ENCODE measurements around the gene ANKH. TPM values are rescaled to one million over a fixed set of nuclear protein-coding genes. Genes with fewer than 3 reads are reported as not detected.

Gene ANKH
- total and polyA plus RNA-seq, 8 donors: 3.6 to 115 (median 14.3) TPM

DNA sequence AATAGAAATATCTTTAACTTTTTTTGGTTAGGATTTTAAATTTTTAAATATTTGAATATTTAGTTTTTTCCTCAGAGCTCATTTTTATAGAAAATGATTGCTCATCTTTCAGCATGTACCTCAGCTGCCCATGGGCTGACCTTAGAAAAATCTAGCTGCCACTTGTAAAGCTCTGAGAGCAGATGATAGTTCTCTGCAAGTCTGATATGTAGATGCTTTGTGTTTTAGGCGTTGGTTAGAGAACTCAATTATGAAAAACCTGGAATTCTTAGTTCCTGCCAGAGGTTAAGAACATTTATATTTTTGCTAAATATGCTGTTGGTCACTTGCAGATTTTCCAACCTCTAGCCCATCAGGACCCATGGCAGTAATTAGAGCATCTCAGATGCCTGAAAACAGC lies 192.0 kb downstream of the ANKH start:
- Histone ChIP-seq H3K9me3 (no peaks in the 10 kb centered on the region), H3K36me3 (peaks cover 29 to 70% (median 58%) of the 10 kb centered on the region in 4 donors)
- intact Hi-C loops (cut with DNase I; ENCODE audit: low total_unique reads): no loop called here

DNA sequence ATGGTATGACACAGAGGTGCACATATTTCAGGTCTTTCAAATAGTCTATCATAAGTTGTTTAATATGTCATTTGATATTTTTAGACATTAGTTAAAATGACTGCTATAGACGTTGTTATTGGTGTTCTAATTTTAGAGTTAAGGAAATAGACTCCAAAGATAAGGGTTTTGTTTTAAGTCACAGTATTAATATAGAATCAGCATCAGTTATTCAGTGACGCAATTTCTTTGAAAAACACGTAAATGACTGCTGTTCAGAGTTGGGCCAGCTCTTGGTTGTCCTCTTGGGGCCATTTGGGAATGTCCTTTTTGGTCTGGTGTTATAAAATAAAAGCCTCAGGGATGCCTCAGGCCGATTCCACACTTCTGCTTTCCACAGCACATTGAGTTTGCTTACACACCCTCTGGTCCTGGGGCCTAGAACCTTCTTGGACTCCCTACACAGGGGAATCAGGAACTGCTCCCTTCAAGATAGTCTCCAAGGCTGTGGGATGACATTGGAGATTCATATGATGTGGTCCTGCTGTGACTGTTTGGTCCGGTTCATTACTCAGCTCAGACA lies 192.7 kb downstream of the ANKH start:
- Histone ChIP-seq H3K4me3 (no peak overlapping the region), H3K36me3 (peaks cover 29 to 70% (median 55%) of the 10 kb centered on the region in 4 donors), H3K9me3 (no peaks in the 10 kb centered on the region), H3K4me1 (peaks cover 8 to 38% (median 20%) of the 10 kb centered on the region in 4 donors), H3K27ac (no peak overlapping the region), H3K27me3 (no peaks in the 10 kb centered on the region)
- no peak for TF ChIP-seq POLR2AphosphoS5 (IDR thresholded peaks at IDR 0.05)
- no peak for TF ChIP-seq EP300 (IDR thresholded peaks at IDR 0.05)
- no peak for TF ChIP-seq POLR2A (IDR thresholded peaks at IDR 0.05)
- TF ChIP-seq, protein P1, sequence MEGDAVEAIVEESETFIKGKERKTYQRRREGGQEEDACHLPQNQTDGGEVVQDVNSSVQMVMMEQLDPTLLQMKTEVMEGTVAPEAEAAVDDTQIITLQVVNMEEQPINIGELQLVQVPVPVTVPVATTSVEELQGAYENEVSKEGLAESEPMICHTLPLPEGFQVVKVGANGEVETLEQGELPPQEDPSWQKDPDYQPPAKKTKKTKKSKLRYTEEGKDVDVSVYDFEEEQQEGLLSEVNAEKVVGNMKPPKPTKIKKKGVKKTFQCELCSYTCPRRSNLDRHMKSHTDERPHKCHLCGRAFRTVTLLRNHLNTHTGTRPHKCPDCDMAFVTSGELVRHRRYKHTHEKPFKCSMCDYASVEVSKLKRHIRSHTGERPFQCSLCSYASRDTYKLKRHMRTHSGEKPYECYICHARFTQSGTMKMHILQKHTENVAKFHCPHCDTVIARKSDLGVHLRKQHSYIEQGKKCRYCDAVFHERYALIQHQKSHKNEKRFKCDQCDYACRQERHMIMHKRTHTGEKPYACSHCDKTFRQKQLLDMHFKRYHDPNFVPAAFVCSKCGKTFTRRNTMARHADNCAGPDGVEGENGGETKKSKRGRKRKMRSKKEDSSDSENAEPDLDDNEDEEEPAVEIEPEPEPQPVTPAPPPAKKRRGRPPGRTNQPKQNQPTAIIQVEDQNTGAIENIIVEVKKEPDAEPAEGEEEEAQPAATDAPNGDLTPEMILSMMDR (IDR thresholded peaks at IDR 0.05): no peak
- 70 to 81% (median 73%) methylated on average over 5 of the region's 5 CpGs for WGBS, 5 donors
- DNase-seq: no peak
- intact Hi-C loops (cut with DNase I; ENCODE audit: low total_unique reads): no loop called here

More for the DNA sequence above, 192.0 kb downstream of the ANKH start:
- peaks cover 8 to 38% (median 20%) of the 10 kb centered on the region in 4 donors for H3K4me1 ChIP-seq
- WGBS, 5 donors: 81 to 91% (median 88%) methylated on average over 1 of the region's 1 CpG
- no peaks in the 10 kb centered on the region for H3K27me3 ChIP-seq
- no peak for TF ChIP-seq POLR2A (IDR thresholded peaks at IDR 0.05)
- H3K27ac ChIP-seq: no peak overlapping the region
- no peak overlapping the region for H3K4me3 ChIP-seq
- DNase-seq: no peak

- peak overlapping the region in 3 of 5 donors; percentile 3 to 49 (median 29) for H3K27ac ChIP-seq
- peak in 1 of 2 donors; percentile 42 for DNase-seq
- 40 to 68% (median 47%) methylated on average over 3 of the region's 3 CpGs for WGBS, 5 donors
Measured at GRCh38 chr5:14676320-14676719, 195.3 kb downstream of the ANKH start.

GRCh38 chr5:14675865-14676300 lies 195.7 kb downstream of the ANKH start:
- H3K4me1 ChIP-seq: peaks cover 17 to 65% (median 36%) of the 10 kb centered on the region in 4 donors
- DNase-seq: no peak
- H3K9me3 ChIP-seq: no peaks in the 10 kb centered on the region
- TF ChIP-seq, protein P1 (IDR thresholded peaks at IDR 0.05): no peak
- TF ChIP-seq POLR2A (IDR thresholded peaks at IDR 0.05) (no peak), EP300 (IDR thresholded peaks at IDR 0.05) (no peak), POLR2AphosphoS5 (IDR thresholded peaks at IDR 0.05) (no peak)
- peaks cover 12 to 42% (median 26%) of the 10 kb centered on the region in 4 donors for H3K36me3 ChIP-seq
- peak overlapping the region in 3 of 5 donors; percentile 3 to 49 (median 29) for H3K27ac ChIP-seq
- intact Hi-C loops (cut with DNase I; ENCODE audit: low total_unique reads): no loop called here
- H3K4me3 ChIP-seq: no peak overlapping the region
- WGBS, 5 donors: 48 to 66% (median 57%) methylated on average over 6 of the region's 6 CpGs
- H3K27me3 ChIP-seq: no peaks in the 10 kb centered on the region

More at GRCh38 chr5:14676320-14676719, 195.3 kb downstream of the ANKH start:
- no peaks in the 10 kb centered on the region for H3K9me3 ChIP-seq
- H3K4me1 ChIP-seq: peaks cover 17 to 61% (median 32%) of the 10 kb centered on the region in 4 donors
- no peak overlapping the region for H3K4me3 ChIP-seq
- no peaks in the 10 kb centered on the region for H3K27me3 ChIP-seq
- TF ChIP-seq POLR2A (IDR thresholded peaks at IDR 0.05) (no peak), EP300 (IDR thresholded peaks at IDR 0.05) (no peak), POLR2AphosphoS5 (IDR thresholded peaks at IDR 0.05) (no peak)
- TF ChIP-seq, protein P1 (IDR thresholded peaks at IDR 0.05): no peak
- intact Hi-C loops (cut with DNase I; ENCODE audit: low total_unique reads): no loop called here
- H3K36me3 ChIP-seq: peaks cover 13 to 47% (median 30%) of the 10 kb centered on the region in 4 donors
